ENCODE results near the gene SLC25A21.

- TF ChIP-seq CTCF (conservative IDR thresholded peaks at IDR 0.05 in 1 of 2, IDR thresholded peaks at IDR 0.05 in 1 of 2; ENCODE audit: low read depth in 1 of 2, low read length in 2 of 2) (no peak), EZH2 (IDR thresholded peaks at IDR 0.05; ENCODE audit: low read length, missing control alignments) (no peak)
These were observed 201.0 kb downstream of the SLC25A21 start for GRCh38 chr14:36971263-36971855.
